GM19023 (cell line): ENCODE results near the gene STON2.

Experiments used
- ATAC-seq: cut with Tn5 transposase; IDR thresholded peaks from one replicate; pipeline ENCODE4 v1.9.1; 2021; ENCODE audit warnings: mild to moderate bottlenecking, moderate library complexity; ENCODE audit not compliant: unreplicated experiment

STON2 gene

GRCh38 chr14:81423504-81423903 lies 23.4 kb upstream of the STON2 start:
- ATAC-seq: no peak

- ATAC-seq: no peak
Observed at GRCh38 chr14:81418057-81418790, 18.1 kb upstream of the STON2 start.

- no peak for ATAC-seq
Observed at GRCh38 chr14:81416981-81417380, 16.9 kb upstream of the STON2 start.

DNA sequence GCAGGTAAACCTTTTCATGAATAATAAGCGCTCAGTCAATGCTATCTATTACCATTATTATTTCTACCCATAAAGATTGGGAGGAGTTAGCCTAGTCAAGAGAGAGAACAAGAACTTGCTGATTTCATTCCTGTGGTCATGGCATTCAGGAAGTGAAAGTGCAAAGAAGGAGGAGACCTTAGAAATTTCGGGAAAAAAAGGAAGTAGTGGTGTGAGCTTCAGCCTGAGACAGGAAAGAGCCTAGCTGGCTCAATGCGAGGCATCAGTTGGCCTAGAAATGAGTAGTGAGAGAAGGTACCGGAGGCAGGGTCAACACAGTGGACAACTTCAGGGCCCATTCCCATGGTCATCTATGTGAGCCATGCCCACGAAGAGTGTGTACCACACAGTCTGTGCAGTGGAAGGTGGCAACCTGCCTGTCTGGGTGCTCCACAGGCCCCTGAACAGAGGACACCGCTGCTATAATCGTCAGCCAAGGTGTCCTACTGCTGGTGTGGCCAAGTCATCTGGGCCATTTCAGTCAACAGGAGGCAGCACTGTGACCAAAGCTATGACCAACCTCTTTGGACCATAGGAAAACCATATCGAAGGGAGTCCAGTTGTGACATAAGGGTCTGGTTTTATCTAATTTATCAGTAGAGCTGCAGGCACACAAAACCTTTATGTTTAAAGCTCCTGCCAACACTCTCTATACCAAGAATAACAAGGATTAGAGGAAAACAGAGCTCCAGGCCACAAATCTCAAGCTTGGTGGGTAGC lies 16.2 kb upstream of the STON2 start:
- no peak for ATAC-seq

DNA sequence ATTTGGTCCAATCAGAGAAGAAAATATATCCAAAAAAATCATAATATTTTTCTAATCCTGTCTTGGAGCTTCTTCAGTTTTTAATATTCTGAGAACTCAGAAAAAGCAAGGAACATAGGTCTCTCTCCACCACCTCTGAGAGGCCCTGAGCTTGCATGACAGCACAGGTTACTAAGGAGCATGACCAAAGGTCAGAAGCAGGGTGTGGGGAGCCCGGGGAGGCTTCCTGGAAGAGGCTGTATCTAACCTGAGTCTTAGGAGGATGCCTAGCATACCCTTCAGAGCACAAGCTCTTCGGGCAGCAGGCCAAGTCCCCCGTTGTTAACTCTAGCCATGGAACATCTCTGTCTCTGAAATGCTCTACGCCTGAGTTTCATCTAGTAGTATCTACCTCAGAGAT lies 15.7 kb upstream of the STON2 start:
- no peak for ATAC-seq

- ATAC-seq: no peak
Observed at GRCh38 chr14:81414123-81414522, 14.0 kb upstream of the STON2 start.

DNA sequence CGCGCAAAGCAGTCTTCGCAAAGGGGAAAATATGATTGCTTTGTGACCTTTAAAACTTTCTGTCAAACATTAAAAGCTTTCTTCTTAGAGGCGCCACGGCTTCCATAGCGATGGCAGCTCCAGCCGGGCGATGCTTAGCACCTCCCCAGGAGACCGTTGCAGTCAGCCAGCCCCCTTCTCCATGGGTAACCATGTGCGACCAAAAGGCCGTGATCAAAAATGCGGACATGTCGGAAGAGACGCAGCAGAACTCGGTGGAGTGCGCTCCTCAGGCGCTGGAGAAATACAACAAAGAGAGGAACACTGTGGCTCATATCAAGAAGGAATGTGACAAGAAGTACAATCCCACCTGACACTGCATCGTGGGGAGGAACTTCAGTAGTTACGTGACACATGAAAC lies 12.7 kb upstream of the STON2 start:
- no peak for ATAC-seq

GRCh38 chr14:81408595-81408994 lies 8.5 kb upstream of the STON2 start:
- no peak for ATAC-seq

DNA sequence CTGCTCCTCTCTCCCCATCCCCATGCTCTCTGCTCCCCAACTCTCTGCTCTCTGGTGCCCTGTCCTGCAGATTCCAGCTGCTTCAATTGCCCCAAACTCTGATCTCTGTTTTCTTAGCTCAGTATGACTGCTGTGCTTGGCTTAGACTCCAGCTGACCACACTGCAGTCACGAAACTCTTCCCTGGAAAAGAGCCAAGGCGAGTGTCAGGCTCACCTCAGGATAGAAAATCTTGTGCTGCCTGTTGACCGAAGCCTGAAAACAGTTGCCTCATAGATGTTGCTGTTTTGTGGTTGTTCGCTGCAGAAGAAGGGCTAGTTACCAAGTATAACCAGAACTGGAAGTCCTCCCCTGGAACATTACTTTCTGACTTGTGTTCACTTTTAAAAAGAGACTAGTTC lies 6.7 kb upstream of the STON2 start:
- no peak for ATAC-seq

GRCh38 chr14:81402123-81402495 lies 2.0 kb upstream of the STON2 start:
- peak; percentile 36 for ATAC-seq

DNA sequence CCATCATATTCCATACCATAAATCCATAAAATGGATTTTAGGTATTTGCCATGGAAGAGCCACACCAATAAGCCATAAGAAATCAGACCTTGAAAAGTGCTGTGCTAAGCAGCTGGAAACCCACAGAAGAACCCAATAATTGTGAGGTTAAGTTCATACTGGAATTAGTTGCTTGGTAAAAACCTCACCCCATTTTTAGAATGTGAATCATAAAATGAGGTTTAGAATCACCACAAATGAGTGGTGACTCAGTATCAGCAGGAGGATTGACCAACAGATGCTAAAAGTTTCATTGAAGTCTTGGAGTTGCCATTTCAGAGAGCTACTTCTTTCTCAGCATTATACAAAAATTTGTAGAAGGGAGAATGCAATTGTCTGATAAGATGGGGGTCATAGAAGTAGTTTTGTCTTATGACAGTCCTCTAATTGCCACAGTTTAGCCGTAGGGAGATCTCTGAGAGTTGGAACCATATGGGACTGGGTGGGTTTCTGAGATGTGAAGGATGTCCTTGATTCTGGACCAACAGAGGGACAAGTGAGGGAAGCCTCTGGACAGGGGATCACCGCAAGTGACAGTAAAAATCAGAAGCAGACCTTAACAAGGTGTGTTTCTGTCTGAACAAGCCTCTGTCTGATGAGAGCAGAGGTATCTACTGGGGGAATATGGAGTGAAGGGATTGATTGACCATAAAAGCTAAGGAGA lies 1.4 kb upstream of the STON2 start:
- ATAC-seq: peak; percentile 47

DNA sequence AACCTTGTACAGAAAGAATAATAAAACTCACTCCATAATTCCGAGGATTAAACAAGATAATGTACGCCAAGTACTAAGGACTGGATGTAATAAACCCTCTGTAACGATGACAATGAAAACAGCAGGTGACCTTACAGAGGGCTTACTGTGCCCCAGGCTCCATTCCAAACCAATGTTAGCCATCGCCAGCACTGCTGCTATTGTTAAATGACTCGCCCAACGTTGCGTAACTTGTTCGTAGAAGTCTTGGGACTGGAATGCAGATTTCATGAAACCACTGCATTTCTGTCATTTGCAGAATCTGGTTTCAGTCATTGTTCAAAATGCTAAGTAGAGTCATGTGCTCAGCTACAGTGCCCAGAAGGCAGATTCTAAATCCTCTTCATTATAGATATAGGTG lies 728 bp upstream of the STON2 start:
- no peak for ATAC-seq

DNA sequence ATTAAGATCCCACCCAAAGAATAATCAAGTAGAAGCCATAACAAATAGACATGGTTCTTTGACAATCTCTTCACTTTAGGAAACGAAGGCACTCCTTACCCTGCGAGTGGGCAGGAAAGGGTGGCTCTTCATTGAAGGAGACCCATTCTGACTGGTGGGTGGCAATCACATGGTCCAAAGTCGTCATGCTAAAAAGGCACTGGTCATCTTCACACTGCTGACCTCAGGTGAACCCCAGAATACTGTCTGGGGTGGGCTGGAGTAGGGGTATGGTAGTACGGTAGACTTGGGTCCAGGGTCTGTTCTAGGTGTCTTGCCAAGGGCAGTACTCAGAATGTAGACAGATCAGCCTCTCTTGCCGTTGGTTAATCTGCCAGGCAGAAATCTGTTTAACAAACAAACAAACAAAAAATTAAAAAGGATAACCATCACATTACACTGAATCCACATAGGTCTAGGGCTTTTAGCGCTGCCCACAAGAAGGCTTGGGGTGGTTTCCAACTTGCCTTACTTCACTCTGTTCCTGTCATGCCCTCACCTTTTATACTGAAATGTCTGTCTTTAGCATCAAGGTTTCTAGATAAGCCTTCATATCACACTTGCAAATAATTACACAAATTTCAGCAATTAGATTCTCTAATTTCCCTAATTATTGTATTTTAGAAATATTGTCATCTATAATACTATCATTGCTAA lies 1.8 kb downstream of the STON2 start:
- ATAC-seq: no peak

GRCh38 chr14:81396113-81396512 lies 4.0 kb downstream of the STON2 start:
- ATAC-seq: no peak

- no peak for ATAC-seq
Observed at GRCh38 chr14:81394739-81395138, 5.4 kb downstream of the STON2 start.

GRCh38 chr14:81392976-81393643 lies 7.0 kb downstream of the STON2 start:
- ATAC-seq: no peak

GRCh38 chr14:81392052-81392451 lies 8.1 kb downstream of the STON2 start:
- no peak for ATAC-seq

DNA sequence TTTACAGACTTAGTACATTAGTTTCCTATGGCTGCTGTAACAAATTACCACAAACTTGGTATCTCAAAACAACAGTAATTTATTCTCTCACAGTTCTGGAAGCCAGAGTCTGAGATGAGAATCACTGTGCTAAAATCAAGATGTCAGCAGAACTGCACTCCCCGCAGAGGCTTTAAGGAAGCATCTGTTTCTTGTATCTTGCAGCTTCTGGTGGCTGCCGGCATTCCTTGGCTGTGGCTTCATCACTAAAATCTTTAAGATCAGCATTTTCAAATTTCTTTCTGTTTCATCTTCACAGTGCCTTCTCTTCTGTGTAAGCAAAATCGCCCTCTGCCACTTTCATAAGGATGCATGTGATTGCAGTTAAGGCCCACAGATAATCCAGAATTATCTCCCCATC lies 9.4 kb downstream of the STON2 start:
- ATAC-seq: no peak

- ATAC-seq: no peak
Observed at GRCh38 chr14:81388336-81388735, 11.8 kb downstream of the STON2 start.

- no peak for ATAC-seq
Observed at GRCh38 chr14:81386290-81386745, 13.8 kb downstream of the STON2 start.

DNA sequence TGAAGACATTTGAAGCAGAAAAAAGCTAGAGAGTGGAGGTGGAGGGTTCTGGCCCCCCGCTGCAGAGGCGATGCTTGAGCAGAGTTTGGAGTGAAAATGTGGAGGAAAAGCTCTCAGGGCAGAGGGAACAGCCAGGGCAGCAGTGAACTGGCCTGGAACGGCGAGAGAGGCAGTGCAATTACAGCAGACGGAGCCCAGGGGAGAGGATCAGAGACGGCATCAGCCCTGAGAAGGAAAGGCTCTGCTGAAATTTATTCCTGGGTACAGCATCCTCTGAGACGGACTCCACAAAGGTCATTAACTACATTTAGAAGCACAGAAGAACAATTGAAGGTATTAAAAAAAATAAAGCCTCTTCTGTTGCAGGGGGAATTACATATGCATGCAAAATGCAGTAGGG lies 14.2 kb downstream of the STON2 start:
- ATAC-seq: no peak
